Measurements from ENCODE around the gene ORMDL2. TPM values are rescaled to one million over a fixed set of nuclear protein-coding genes. Genes with fewer than 3 reads are reported as not detected.
A peak's percentile ranks its signal among the peaks of the same experiment; 100 is the strongest.

Gene ORMDL2
- total and polyA plus RNA-seq, 4 donors, result 22.4 to 98.1 (median 81.9) TPM

DNA sequence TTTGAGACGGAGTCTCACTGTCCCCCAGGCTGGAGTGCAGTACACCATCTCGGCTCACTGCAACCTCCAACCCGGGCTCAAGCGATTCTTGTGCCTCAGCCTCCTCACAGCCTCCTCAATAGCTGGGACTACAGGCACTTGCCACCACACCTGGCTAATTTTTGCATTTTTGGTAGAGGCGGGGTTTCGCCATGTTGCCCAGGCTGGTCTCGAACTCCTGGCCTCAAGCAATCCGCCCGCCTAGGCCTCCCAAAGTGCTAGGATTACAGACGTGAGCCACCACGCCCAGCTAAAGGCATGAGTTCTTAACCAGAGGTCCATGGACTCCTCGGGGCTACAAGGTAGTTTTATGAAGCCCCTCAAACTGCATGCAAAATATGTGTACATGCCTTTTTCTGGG is 2.4 kb upstream of the ORMDL2 start:
- peaks cover 4 to 17% (median 12%) of the 10 kb centered on the region in 4 donors for H3K36me3 ChIP-seq (ENCODE audit: control insufficient read depth in 4 of 4, insufficient read depth in 4 of 4, low read length in 4 of 4)
- no peaks in the 10 kb centered on the region for H3K9me3 ChIP-seq (ENCODE audit: control insufficient read depth in 4 of 4, insufficient read depth in 3 of 4, low read length in 3 of 4)
- H3K27ac ChIP-seq (ENCODE audit: low read depth in 1 of 2, low read length in 1 of 2), result no peak overlapping the region
- 84 to 89% methylated on average over 12 of the region's 12 CpGs for WGBS, 2 donors
- DNase-seq (no peak), ATAC-seq (ENCODE audit: insufficient read depth, low FRiP score) (no peak)
- no peak overlapping the region for H3K9ac ChIP-seq (ENCODE audit: insufficient read depth in 1 of 2, low read length in 2 of 2)
- no peaks in the 10 kb centered on the region for H3K27me3 ChIP-seq (ENCODE audit: control insufficient read depth in 3 of 3, insufficient read depth in 3 of 3, low read length in 2 of 3)
- no peak overlapping the region for H3K4me3 ChIP-seq
- H3K4me1 ChIP-seq (ENCODE audit: control insufficient read depth in 5 of 5, insufficient read depth in 5 of 5, low read length in 5 of 5), result peaks cover 5 to 21% (median 9%) of the 10 kb centered on the region in 5 donors
- TF ChIP-seq, protein P1, sequence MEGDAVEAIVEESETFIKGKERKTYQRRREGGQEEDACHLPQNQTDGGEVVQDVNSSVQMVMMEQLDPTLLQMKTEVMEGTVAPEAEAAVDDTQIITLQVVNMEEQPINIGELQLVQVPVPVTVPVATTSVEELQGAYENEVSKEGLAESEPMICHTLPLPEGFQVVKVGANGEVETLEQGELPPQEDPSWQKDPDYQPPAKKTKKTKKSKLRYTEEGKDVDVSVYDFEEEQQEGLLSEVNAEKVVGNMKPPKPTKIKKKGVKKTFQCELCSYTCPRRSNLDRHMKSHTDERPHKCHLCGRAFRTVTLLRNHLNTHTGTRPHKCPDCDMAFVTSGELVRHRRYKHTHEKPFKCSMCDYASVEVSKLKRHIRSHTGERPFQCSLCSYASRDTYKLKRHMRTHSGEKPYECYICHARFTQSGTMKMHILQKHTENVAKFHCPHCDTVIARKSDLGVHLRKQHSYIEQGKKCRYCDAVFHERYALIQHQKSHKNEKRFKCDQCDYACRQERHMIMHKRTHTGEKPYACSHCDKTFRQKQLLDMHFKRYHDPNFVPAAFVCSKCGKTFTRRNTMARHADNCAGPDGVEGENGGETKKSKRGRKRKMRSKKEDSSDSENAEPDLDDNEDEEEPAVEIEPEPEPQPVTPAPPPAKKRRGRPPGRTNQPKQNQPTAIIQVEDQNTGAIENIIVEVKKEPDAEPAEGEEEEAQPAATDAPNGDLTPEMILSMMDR (IDR thresholded peaks at IDR 0.05; ENCODE audit: control extremely low read depth, extremely low read depth), result no peak

DNA sequence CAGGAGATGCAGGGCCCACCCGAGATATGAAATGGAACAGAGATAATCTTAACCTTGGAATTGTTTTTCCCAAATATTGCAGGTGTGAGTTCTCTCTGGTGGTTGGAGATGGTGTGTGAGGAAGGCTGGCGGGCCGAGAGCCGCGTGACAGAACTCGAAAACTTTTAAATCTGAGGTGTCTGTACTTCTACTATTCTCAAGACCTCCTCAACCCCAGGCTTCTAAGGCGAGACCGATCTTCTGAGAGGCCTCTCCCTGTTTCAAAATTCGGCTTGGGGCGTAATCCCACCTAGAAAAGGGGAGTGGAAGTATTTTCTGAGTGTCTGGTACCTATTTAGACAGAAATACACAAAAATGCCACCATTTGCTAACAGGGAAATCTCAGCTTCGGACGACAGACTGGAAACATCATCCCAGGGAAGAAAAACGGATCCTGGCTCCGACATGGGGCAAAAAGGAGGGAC is 928 bp upstream of the ORMDL2 start:
- no peaks in the 10 kb centered on the region for H3K9me3 ChIP-seq (ENCODE audit: control insufficient read depth in 4 of 4, insufficient read depth in 3 of 4, low read length in 3 of 4)
- peak; percentile 20 to 82 (median 72) for DNase-seq

DNA sequence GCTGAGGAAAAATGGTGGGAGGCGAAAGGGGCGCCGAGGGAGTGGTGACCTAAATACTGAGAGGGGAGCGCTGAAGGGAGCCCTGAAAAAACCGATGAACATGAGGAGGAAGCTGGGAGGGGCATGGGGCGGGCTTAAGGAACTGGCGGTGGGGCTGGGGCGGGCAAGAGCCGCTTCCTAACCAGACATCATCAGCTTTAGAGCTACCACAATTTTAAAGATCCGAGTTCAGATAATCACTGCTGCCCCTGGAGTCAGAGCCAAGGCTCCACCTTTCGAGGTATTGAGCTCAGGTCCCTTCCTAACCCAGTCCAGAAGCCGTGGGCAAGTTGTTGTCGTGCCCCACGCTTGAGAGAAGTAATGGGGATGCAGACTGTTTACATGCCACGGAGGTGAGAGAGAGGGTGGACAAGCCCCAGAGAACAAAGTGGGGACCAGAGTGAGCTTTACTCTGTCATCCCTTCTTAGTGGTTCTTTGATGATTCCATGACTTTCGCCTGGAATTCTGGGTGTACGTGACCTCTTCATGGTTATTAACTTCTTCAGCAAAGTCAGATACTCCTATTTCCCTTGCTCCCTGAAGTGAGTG is 393 bp downstream of the ORMDL2 start:
- Histone ChIP-seq H3K36me3 (ENCODE audit: control insufficient read depth in 4 of 4, insufficient read depth in 4 of 4, low read length in 4 of 4) (peaks cover 15 to 34% (median 21%) of the 10 kb centered on the region in 4 donors), H3K9ac (ENCODE audit: insufficient read depth in 1 of 2, low read length in 2 of 2) (peak overlapping the region; percentile 49 to 78), H3K27me3 (ENCODE audit: control insufficient read depth in 3 of 3, insufficient read depth in 3 of 3, low read length in 2 of 3) (no peaks in the 10 kb centered on the region), H3K9me3 (ENCODE audit: control insufficient read depth in 4 of 4, insufficient read depth in 3 of 4, low read length in 3 of 4) (no peaks in the 10 kb centered on the region), H3K4me3 (peak overlapping the region; percentile 55), H3K27ac (ENCODE audit: low read depth in 1 of 2, low read length in 1 of 2) (peak overlapping the region; percentile 58 to 63), H3K4me1 (ENCODE audit: control insufficient read depth in 5 of 5, insufficient read depth in 5 of 5, low read length in 5 of 5) (peaks cover 5 to 21% (median 6%) of the 10 kb centered on the region in 5 donors)
- no peak for DNase-seq
- TF ChIP-seq, protein P1 (IDR thresholded peaks at IDR 0.05; ENCODE audit: control extremely low read depth, extremely low read depth), result no peak
- peak; percentile 39 for ATAC-seq (ENCODE audit: insufficient read depth, low FRiP score)
- 1 to 2% methylated on average over 16 to 17 of the region's 17 CpGs for WGBS, 2 donors

More for the DNA sequence above, 928 bp upstream of the ORMDL2 start:
- H3K4me1 ChIP-seq (ENCODE audit: control insufficient read depth in 5 of 5, insufficient read depth in 5 of 5, low read length in 5 of 5), result peaks cover 5 to 21% (median 9%) of the 10 kb centered on the region in 5 donors
- peaks cover 10 to 23% (median 16%) of the 10 kb centered on the region in 4 donors for H3K36me3 ChIP-seq (ENCODE audit: control insufficient read depth in 4 of 4, insufficient read depth in 4 of 4, low read length in 4 of 4)
- peak overlapping the region; percentile 79 for H3K4me3 ChIP-seq
- no peaks in the 10 kb centered on the region for H3K27me3 ChIP-seq (ENCODE audit: control insufficient read depth in 3 of 3, insufficient read depth in 3 of 3, low read length in 2 of 3)
- peak overlapping the region; percentile 89 to 94 for H3K27ac ChIP-seq (ENCODE audit: low read depth in 1 of 2, low read length in 1 of 2)
- TF ChIP-seq, protein P1 (IDR thresholded peaks at IDR 0.05; ENCODE audit: control extremely low read depth, extremely low read depth), result no peak
- no peak for ATAC-seq (ENCODE audit: insufficient read depth, low FRiP score)
- whole genome bisulfite sequencing, 2 donors, result 1 to 2% methylated on average over 14 of the region's 14 CpGs
- H3K9ac ChIP-seq (ENCODE audit: insufficient read depth in 1 of 2, low read length in 2 of 2), result peak overlapping the region; percentile 98 to 100
